NCI-H1436 treated with DMSO at 0.1 percent for 48 hours (cell line): ENCODE results near the gene DZIP3.
A peak's percentile ranks its signal among the peaks of the same experiment; 100 is the strongest.

Experiments used
- DNase-seq: peaks from one replicate; lab custom pipeline; 2025; lab: John Stamatoyannopoulos, UW

The DZIP3 gene, protein sequence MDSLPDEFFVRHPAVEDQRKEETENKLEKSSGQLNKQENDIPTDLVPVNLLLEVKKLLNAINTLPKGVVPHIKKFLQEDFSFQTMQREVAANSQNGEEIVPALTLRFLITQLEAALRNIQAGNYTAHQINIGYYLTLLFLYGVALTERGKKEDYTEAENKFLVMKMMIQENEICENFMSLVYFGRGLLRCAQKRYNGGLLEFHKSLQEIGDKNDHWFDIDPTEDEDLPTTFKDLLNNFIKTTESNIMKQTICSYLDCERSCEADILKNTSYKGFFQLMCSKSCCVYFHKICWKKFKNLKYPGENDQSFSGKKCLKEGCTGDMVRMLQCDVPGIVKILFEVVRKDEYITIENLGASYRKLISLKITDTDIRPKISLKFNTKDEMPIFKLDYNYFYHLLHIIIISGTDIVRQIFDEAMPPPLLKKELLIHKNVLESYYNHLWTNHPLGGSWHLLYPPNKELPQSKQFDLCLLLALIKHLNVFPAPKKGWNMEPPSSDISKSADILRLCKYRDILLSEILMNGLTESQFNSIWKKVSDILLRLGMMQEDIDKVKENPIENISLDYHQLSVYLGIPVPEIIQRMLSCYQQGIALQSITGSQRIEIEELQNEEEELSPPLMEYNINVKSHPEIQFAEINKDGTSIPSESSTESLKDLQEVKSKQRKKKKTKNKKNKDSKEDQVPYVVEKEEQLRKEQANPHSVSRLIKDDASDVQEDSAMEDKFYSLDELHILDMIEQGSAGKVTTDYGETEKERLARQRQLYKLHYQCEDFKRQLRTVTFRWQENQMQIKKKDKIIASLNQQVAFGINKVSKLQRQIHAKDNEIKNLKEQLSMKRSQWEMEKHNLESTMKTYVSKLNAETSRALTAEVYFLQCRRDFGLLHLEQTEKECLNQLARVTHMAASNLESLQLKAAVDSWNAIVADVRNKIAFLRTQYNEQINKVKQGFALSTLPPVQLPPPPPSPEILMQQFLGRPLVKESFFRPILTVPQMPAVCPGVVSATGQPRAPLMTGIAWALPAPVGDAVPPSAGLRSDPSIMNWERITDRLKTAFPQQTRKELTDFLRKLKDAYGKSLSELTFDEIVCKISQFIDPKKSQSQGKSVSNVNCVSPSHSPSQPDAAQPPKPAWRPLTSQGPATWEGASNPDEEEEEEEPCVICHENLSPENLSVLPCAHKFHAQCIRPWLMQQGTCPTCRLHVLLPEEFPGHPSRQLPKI

DNA sequence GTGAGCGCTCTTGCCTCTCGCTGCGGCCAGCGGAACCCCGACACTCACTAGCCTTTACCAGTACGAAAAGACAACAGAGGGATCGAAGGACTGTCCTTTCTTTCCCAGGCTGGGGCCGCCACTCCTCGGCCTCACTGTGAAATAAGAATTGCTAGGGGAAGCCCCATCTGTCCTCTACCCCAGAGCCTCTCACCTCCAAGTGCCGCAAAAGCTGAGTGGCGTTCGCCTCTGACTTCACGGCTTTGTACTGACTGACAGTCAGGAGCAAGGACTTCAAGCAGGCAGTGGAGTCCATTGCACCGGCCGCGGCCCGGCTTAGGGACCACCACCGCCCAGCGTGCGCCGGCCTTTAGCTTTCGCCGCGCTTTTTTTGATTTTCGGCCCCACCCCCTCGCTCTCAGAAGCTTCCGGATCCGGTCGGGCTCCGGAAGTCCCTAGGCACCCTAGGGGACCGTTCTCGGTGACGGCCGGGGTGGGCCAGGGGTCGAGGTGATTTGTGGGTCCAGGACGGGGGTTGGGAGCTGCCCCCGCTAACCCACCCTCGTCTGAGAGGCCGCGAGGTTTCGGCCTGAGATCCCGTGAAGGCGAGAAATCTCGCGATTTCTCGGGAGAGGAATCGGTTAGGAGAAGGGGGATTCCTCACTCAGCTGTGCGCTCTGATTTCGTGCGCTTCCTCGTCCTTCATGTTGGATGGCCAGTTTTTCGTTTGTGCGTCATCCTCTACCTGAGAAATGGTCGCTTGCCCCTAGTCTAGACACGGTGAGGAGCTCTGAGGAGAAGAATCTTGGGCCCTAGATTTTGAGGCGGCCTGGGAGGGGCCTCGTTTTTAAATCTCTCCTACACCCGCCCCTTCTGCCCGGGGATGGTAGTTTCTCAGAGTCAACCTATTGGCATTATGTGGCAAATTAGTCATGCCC lies at the start of gene DZIP3, which contains the start of gene CIP2A:
Gene DZIP3 (plus strand): TSS at position 642 of the 917 bp plus-strand sequence. CDS start 15,685 bp downstream, outside the sequence.
Gene CIP2A (minus strand): TSS at position 358 of the 917 bp plus-strand sequence. CDS start 63 bp downstream, at position 295.
- peak; percentile 77 for DNase-seq

DNA sequence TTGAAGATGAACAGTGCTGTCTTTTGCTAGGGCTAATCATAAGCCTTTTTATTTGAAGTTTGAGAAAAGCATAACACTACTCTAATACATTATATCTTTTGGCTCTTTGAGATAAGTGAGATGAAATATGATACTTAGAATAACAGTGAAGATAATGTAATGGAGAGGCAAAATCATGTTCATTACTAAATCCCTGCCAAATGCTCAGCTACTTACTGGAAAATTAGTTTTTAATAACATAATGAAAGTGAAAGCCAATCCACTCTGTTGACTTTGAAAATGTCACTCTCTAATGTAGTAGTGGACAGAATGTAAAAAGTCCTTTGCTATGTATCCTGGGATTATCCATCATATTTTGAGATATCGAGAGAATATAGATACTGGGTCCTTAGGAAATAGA lies 43.3 kb upstream of the DZIP3 start:
- DNase-seq, result peak; percentile 27

DNA sequence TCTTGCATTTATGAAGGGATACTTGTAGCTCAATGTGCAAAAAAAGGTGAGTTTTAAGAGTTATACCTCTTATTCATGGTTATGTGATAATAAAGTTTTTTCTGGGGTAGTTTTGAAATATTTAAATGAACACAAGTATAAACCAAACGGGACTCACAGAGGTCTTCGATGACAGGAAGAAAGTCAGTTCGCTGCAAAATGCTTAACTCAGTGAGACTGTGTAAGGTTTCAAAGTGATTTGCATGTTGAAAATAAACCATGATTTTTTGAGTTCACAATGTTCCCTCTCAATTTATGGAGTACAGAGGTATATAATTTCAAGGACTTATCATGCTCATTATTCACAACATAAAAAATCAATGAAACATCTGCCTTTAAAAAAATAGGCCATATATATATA lies 42.8 kb upstream of the DZIP3 start:
- DNase-seq, result no peak

DNA sequence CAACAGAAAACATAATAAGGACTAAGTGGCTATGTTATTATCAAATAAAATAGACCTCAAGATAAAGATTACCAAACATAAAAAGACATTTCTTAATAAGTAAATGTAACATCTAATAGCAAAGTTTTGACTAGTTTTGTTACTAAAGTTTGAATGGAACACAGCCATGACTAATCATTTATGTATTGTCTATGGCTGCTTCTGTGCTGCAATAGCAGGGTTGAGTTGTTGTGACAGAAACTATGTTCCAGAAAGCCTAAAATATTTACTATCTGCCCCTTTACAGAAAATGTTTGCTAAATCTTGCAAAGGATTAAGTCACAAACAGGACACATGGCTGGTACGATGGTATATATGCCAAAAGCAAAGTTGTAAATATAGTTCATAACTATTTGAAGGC lies 41.2 kb upstream of the DZIP3 start:
- no peak for DNase-seq

DNA sequence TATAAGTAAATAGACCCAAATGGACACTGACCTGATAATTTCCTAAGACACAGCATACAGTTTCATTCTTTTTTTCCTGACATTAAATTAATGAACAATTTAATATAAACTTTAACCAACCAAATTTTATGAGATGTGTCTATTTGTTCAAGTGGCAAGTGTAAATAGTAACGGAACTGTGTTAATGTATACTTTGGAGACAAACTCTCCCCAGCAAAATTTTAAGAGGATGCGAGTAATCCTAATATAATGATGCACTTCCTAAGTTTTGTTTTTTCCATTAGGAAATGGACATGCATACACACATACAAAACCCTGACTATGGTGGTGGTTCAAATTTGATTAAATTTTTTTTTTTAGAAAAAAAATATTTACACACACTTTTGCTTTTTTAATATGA lies 40.6 kb upstream of the DZIP3 start:
- DNase-seq, result no peak

DNA sequence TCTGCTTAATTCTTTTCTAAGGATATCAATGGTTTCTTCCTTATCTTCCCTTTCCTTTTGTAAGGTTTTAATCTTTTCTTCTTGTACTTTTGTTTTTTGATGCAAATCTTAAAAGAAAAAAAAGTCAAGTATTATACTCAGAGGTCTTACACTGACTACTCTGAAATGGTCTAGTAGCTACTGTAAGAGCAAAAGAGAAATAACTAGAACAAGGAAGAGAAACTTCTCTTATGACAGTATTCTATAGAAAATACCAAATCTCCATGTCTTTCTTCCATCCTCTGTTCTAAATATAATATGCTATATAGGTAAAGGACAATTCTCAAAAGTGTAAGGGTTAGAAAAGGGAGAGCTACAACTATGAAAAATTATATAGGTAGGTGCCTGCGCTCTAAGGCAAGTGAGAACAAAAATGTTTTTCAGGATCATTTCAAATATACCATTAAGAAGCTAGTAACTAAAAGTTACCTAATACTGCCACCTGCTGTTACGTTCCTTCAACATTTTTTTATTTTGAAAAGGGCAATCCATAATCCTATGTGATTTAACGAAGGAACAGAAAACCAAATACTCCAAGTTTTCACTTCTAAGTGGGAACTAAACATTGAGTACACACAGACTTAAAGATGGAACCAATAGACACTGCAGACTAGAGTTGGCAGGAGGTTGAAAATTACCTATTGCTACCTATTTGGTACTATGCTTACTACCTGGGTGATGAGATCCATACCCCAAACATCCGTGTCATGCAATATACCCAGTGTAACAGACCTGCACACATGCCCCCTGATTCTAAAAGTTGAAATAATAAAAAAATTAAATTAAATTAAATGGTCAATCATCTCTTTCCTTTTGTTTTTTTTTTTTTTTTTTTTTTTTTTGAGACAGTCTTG lies 37.0 kb upstream of the DZIP3 start:
- peak; percentile 18 for DNase-seq

DNA sequence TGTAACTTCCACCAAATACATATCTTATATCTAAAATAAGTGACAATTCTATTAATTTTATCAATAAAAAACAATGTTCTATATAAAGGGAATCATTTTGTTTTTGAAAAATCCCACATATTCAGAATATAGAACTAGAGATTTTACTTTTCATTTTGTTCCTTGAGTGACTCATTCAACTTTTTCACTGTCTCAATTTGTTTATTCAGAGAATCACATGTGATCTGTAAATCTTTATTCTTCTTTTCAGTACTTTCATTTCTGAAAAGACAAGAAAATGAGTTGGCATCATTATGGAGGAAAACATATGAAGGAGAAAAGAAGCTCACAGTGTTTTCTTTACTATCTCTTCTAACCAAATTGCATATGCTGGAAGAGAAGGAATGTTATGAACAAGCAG lies 35.3 kb upstream of the DZIP3 start:
- no peak for DNase-seq

DNA sequence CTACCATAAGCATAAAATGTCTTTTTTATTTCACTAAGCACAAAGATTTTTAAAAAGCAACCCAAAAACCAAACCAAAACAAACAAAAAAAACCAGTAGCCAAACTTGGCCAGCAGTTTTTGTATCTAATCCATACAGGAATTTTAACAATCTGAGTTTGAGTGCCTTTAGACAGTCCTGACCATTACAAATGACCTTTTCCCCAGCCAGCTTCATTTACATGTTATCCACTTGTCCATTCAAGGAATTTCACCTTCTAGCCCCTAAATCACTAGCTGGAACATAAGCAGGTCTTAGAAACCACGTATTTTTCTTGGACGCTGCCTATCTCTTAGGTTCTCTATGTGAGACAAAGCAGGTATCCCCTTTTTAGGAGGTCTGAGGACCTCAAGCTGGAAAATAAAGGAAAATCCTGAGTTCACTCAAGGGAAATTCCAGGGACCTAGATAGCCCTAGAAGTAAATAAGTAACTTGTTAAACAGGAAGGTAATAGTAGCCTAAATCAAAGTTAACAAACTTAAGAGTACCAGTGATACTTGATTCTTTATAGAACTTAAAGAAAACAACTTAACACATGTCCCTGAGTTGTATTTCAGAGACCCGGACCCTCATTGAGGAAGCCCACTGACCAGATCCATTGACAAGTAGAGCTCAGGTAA lies 34.5 kb upstream of the DZIP3 start:
- DNase-seq, result no peak

DNA sequence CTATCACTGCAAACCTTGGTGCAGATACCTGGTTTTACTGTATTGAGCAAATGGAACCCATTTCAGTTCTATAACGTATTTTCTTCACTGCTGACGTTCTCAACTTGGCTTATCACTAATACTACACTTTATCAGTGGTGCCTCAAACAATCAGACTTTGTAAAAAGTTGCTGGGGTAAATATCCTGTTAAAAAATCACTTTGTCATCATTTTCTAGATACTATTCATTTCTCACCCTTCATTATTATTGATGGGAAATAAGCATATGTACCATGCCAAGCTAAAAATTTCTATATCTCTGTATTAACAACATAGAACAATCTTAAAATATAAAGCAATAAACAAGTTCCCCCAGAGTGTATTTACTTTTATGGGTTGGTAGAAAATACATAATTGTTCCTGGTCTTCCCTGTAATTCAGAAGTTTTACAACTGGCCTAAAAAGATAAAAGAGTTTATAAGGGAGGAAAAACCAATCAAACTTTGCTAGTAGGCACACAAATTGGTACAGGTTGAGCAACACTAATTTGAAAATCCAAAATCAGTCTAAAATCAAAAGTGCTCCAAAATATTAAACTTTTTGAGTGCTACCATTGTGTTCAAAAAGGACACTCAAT lies 33.4 kb upstream of the DZIP3 start:
- no peak for DNase-seq

DNA sequence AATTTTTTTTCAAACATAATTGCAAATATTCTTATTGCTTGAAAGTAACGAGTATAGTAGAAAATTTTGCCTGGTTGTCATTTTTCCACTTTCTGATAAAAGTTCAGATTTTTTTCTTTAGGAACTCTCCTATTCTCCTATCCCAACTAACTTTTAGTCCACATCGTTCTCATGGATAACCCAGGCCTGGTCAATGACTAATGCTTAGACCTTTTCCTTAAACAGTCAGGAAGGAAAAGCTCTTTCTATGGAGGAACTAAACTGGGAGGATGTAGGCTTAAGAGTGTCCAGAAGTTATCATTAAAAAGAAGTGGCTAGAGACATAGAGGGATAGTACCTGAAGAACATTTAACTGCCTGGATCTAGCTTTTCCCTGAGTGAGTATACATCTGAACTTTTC lies 27.0 kb upstream of the DZIP3 start:
- no peak for DNase-seq

DNA sequence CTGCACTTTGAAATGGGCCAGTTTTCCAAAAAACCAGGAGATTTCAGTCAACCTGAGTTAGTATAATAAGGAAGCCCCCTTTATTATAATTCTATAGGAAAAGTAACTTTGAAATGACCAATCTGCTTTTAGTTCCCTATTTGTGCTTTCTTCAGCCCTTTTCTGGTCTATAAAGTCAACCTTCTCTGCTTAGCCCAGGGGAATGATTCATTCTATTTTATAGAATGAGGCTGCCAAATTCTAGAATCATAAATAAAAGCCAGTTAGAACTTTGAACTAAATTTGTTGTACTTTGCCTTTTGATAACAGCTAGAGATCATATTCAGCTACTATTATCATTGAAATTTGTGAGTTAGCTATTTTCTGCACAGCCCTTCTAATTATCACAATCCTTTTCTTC lies 25.0 kb upstream of the DZIP3 start:
- no peak for DNase-seq

DNA sequence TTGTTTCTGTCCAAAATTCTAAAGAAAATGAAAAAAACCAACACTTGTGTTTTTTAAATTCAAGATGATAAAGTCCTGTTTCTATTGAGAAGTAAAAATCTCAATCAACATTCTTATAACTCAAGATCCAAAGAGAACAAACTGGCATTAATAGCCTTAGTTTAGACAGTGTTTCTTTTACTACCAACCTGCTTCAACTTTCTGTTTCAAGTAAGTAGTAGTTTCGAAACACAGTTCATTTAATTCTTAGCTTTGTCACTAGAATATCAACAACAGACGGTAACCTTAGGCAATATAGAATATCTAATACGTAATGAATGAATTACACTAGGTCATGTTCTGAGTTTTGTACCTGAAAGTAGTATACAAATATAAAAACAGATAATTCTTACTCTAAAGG lies 24.0 kb upstream of the DZIP3 start:
- DNase-seq, result no peak

DNA sequence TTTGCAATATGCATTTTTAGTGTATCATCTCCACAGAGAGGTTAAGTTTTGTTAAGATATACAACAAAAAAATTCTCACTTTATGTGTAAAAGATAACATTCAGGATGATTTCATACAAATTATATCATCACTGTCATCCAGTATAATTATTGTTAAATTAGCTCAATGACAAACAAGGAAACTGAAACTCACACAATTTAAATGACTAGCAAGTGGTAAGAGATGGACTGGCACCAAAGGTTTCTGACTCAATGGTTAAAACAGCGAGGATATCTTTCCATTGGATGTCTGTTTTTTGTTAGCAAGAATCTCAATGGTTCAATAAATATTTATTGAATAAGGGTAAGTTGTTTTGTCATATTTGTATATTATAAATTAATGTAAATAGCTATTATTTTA lies 22.9 kb upstream of the DZIP3 start:
- no peak for DNase-seq

DNA sequence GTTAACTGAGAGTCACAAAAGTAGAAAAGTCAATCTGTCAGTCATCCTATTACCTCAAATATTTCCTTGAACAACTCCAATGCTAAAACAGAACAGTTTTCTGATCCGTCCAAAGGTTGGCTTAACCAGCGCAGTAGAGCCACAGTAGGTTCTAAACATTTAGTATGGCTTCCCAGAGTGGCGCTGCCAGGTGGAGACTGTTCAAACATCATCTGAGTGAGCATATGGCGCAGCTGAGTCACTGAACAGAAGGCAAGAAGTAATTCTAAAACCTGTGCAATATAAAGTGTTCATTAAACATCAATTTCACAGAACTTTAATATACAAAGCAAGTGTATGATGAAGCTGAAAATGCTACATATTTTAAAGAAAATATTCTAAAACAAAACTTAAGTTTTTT lies 20.2 kb upstream of the DZIP3 start:
- DNase-seq, result no peak

DNA sequence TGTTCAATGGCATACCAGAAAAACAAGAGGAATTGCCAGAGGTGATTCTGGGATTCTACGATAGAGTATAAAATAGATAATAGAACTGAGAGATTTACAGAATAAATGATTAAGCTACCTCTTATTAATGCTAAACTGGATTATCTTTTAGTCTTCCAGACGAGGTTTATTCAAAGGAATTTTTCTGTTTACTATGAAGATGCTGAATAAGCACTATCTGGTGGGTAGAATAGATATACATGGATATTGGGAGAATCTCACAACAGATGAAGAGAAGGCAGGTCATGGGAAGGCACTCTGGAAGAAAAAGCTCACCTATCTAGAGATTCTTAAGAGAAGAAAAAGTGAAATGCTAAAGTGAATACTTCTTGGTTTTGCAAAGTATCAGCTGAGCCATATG lies 11.5 kb upstream of the DZIP3 start:
- DNase-seq, result no peak

DNA sequence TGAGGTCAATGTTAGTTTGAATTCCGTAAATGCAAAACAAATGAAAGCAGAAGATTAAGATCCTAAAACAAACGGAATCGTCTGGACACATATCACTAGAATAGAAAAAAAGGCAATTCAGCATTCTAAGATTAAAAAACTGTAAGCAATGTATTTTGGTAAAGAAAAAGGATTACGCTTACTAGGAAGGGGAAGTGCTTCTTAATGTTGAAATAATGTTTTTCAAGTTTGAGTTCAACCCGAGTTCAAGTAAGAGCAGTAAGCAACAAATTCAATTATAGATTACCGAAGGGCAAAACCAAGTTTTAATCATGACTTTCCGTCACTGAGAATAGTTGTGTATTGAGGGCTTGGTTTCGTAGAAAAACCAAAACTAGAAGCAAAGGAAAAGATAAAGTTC lies 921 bp upstream of the DZIP3 start:
- no peak for DNase-seq

DNA sequence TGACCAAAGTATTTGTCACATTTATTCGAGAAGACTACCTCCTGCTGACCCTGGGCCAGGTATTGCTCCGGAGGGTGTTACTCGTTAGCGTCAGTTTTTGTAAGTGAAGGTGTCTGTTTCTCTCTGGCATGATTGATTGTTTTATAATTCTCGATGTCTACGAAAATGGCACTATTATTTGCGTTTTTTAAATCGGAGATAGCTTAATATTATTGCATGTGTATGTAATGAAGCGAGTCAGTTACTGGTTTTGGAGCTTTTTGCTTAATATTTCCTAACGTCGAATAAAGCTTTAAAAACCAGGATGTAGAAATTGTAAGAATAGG lies 439 bp downstream of the DZIP3 start:
- DNase-seq, result no peak

DNA sequence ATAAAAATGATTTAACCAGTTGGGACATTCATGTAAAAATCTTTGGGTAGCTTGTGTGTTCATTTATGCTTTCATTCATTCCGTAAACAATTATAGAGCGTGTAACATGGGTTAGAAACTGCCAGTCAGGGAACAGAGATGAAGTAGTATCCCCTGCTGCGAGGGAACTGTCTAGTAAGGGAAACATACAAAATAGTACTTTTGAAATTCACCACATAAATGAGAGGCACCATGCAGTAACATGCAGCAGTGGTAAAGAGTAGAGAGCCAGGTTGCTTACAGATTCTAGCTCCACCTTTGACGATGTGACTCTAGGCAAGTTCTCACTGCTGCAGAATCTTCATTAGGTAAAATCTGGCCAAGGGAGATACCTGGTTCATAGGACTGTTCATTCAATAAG lies 938 bp downstream of the DZIP3 start:
- DNase-seq, result no peak

DNA sequence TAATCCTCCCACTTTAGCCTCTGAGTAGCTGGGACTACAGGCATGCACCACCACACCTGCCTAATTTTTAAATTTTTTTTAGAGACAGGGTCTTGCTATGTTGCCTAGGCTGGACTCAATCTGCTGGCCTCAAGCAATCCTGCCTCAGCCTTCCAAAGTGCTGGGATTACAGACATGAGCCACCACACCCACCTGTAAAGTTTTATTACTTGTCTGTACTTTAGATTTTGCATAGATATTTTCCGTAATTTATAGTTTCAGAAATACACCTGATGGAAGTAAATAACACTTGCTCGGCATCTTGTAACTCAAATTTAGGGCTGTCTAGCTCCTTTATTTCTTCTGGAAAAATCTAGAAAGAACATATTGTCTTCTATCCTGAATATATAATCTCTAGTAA lies 5.8 kb downstream of the DZIP3 start:
- no peak for DNase-seq
